GM23338 (cell line): ENCODE data around the gene PCBP3.

Experiments used
- CREB1 ChIP-seq: fragments of 250-450 bp; sonication (Bioruptor Pico); IDR thresholded peaks from 2 replicates; pipeline ENCODE4 v1.5.0; 2020; ENCODE audit warnings: low read depth, mild to moderate bottlenecking, moderate library complexity
- CTCF ChIP-seq, 2 experiments: fragments of 200-600 bp in 1 of 2; sonication (generic) in 1 of 2; conservative IDR thresholded peaks; 2 replicates each; pipeline versions ENCODE4 v1.5.1 to v1.6.1; 2016 to 2017; ENCODE audit warnings: antibody characterized with exemption in 2 of 2, low read depth in 2 of 2, mild to moderate bottlenecking in 2 of 2, moderate library complexity in 1 of 2
- ETS1 ChIP-seq: IDR thresholded peaks from 2 replicates; pipeline ENCODE4 v1.6.1; 2016; ENCODE audit warnings: antibody characterized with exemption
- EZH2 ChIP-seq: fragments of 200-600 bp; sonication (generic); IDR thresholded peaks from one replicate; pipeline ENCODE4 v1.8.0; 2017; ENCODE audit warnings: antibody characterized with exemption, mild to moderate bottlenecking, low read depth; ENCODE audit not compliant: unreplicated experiment
- EZH2phosphoT487 ChIP-seq: fragments of 200-600 bp; sonication (generic); IDR thresholded peaks from one replicate; pipeline ENCODE4 v1.8.1; 2018; ENCODE audit warnings: antibody characterized with exemption; ENCODE audit not compliant: unreplicated experiment
- JUNB ChIP-seq: IDR thresholded peaks from one replicate; pipeline ENCODE4 v1.6.1; 2016; ENCODE audit warnings: antibody characterized with exemption; ENCODE audit not compliant: unreplicated experiment
- NANOG ChIP-seq: IDR thresholded peaks from 2 replicates; pipeline ENCODE4 v1.6.1; 2016; ENCODE audit warnings: antibody characterized with exemption, borderline replicate concordance
- POLR2AphosphoS5 ChIP-seq: IDR thresholded peaks from 2 replicates; pipeline ENCODE4 v1.6.1; 2016; ENCODE audit warnings: antibody characterized with exemption, low read depth
- REST ChIP-seq: IDR thresholded peaks from one replicate; pipeline ENCODE4 v1.6.1; 2018; ENCODE audit warnings: antibody characterized with exemption; ENCODE audit not compliant: unreplicated experiment
- STAT1 ChIP-seq: IDR thresholded peaks from one replicate; pipeline ENCODE4 v1.6.1; 2016; ENCODE audit warnings: antibody characterized with exemption; ENCODE audit not compliant: unreplicated experiment
- ZNF114 ChIP-seq: fragments of 250-450 bp; sonication (Bioruptor Pico); IDR thresholded peaks from 2 replicates; pipeline ENCODE4 v1.5.0; 2020; ENCODE audit warnings: mild to moderate bottlenecking, moderate library complexity
- ZNF462 ChIP-seq: fragments of 250-450 bp; sonication (Bioruptor Pico); IDR thresholded peaks from 2 replicates; pipeline ENCODE4 v1.5.0; 2020; ENCODE audit warnings: mild to moderate bottlenecking, moderate library complexity

- TF ChIP-seq CTCF (conservative IDR thresholded peaks at IDR 0.05; ENCODE audit: low read depth in 2 of 2), result no peak
- TF ChIP-seq CREB1 (CRISPR knock-in tag), result no peak
- TF ChIP-seq EZH2phosphoT487, result no peak
- no peak for TF ChIP-seq EZH2
- TF ChIP-seq POLR2AphosphoS5, result no peak
- TF ChIP-seq STAT1, result no peak
- TF ChIP-seq REST, result no peak
- TF ChIP-seq NANOG, result no peak
- no peak for TF ChIP-seq JUNB
- TF ChIP-seq ETS1, result no peak
- TF ChIP-seq ZNF114, result no peak
- no peak for TF ChIP-seq ZNF462 (CRISPR knock-in tag)
These were observed 328.8 kb downstream of the PCBP3 start for GRCh38 chr21:45972353-45972715.
